Psoas muscle (tissue), 8 donors: ENCODE measurements around the gene PRR32. TPM values are rescaled to one million over a fixed set of nuclear protein-coding genes. Genes with fewer than 3 reads are reported as not detected.
"Not testable (repeated sequence)": the region's sequence is repeated elsewhere in the genome, so short reads cannot be mapped to it uniquely, and the experiment has no call there.

ENCODE experiments used
- ATAC-seq, 4 donors: fragments of 200-7000 bp; cut with Tn5 transposase; one replicate each; pipeline ENCODE4 v1.9.1; 2020; ENCODE audit warnings: moderate library complexity in 3 of 4, mild to moderate bottlenecking in 2 of 4
- DNase-seq, 2 donors: peaks; one replicate each; pipeline ENCODE4 v3.0.0-alpha.2; 2020
- H3K27ac ChIP-seq: fragments of 200-600 bp; one replicate; pipeline ENCODE4 v1.8.0; 2022
- H3K27me3 ChIP-seq, 3 donors: fragments of 200-600 bp in 1 of 3; one replicate each; pipeline versions ENCODE4 v1.6.1 to v1.8.0; 2013 to 2022; ENCODE audit warnings: low read length in 2 of 3, mild to moderate bottlenecking in 2 of 3, moderate library complexity in 1 of 3; ENCODE audit not compliant: insufficient read depth in 3 of 3
- H3K36me3 ChIP-seq, 2 donors: fragments of 200-600 bp in 1 of 2; one replicate each; pipeline versions ENCODE4 v1.6.1 to v1.8.0; 2013 to 2022; ENCODE audit warnings: low read depth in 1 of 2, mild to moderate bottlenecking in 1 of 2, moderate library complexity in 1 of 2; ENCODE audit not compliant: insufficient read depth in 1 of 2
- H3K4me1 ChIP-seq: fragments of 200-600 bp; one replicate; pipeline ENCODE4 v1.8.0; 2022
- H3K4me3 ChIP-seq: fragments of 200-600 bp; one replicate; pipeline ENCODE4 v1.8.0; 2022; ENCODE audit warnings: mild to moderate bottlenecking
- H3K9me3 ChIP-seq: fragments of 200-600 bp; one replicate; pipeline ENCODE4 v1.8.0; 2022
- WGBS, 3 donors: extraction: QIAGEN DNeasy Blood & Tissue Kit; methylation state at CpG; one replicate each; pipeline versions ENCODE4 v1.1.6 to v1.1.7; 2013; 5-methylcytosine and 5-hydroxymethylcytosine counted together
- intact Hi-C, 2 donors: fragments of 100-400 bp; cut with DNase I; formaldehyde crosslinking; loops; one replicate each; pipeline versions ENCODE4 v1.11.0 to v1.14.2; 2022
- long read RNA-seq, 2 donors: library from polyadenylated mRNA; unstranded; transcript quantifications; one replicate each; pipeline ENCODE4 v2.0.0, GENCODE V29; 2021
- polyA plus RNA-seq, 3 donors: library from polyadenylated mRNA; stranded (reverse); fragments of 200-250 nt; gene quantifications; one replicate each; pipeline ENCODE4 v1.2.3, GENCODE V29; 2013
- total RNA-seq, 4 donors: library from RNA; stranded (reverse); fragmentation: NEBNext Ultra II Directional in 2 of 4; extraction: Animal tissue kit (Norgen Biotek cat#: 25700) in 2 of 4; gene quantifications; one replicate each; pipeline versions ENCODE4 v1.2.1 to v1.2.4, GENCODE V29; 2021 to 2023
- TF ChIP-seq, protein P1 (sequence below): fragments of 200-600 bp; IDR thresholded peaks from one replicate; pipeline ENCODE4 v1.8.0; 2022; ENCODE audit warnings: antibody characterized with exemption
- donor health status: healthy with polysubstance abuse.
- donor health status: DM: no; HTN: no; CAD: no; lungs with moderate emphysema.
- donor health status: Bipolar disorder and iron deficiency.
- donor health status: healthy.
- donor health status: DM: yes; HTN: yes; CAD: no.
- donor health status: DM: no; HTN: no; CAD: no.
- donor health status: DM: no; HTN: no; CAD: no.
- donor health status: DM: yes; HTN: yes; CAD: no.

Gene PRR32, protein sequence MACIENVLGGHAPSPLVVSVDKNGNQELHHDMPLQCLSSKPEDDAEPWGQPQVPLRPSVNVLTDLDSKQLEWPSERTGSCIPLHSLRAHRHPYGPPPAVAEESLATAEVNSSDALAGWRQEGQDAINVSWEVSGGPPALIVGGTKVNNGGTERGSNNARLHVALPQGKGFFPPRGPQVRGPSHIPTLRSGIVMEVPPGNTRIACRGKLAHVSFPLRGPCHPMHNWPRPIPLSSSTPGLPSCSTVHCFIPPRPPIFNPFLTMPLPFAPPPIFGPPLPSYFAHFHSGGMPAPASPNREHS
- 1 to 10 TPM in 2 of 4 donors, not detected in 2; 2.4 to 7.9 TPM for total RNA-seq
- polyA plus RNA-seq, result not detected
- long read RNA-seq, donor 1, result 0 reads
- long read RNA-seq, donor 2, result 0 reads

DNA sequence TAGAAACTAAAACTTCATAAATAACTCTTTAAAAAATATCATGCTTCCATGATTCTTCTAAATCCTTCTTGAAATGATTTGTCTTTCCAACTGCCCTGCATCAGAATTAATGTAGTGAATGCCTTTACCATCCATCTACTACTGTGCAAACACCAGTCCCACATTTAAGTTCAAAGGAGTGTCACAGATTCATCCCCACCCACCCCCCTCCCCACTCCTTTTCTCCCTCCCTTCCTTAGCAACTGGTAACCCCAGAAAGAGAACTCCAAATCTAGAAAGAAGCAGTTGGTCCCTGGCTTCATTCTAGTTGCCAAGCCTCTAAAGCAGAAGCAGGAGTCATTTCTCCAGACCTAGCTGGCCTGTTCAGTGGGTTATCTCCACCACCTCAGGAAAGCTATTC lies at the start of gene PRR32:
PRR32 (plus strand) TSS at position 301 of the 400 bp plus-strand sequence. CDS start 115 bp downstream, outside the sequence.
- TF ChIP-seq, protein P1, sequence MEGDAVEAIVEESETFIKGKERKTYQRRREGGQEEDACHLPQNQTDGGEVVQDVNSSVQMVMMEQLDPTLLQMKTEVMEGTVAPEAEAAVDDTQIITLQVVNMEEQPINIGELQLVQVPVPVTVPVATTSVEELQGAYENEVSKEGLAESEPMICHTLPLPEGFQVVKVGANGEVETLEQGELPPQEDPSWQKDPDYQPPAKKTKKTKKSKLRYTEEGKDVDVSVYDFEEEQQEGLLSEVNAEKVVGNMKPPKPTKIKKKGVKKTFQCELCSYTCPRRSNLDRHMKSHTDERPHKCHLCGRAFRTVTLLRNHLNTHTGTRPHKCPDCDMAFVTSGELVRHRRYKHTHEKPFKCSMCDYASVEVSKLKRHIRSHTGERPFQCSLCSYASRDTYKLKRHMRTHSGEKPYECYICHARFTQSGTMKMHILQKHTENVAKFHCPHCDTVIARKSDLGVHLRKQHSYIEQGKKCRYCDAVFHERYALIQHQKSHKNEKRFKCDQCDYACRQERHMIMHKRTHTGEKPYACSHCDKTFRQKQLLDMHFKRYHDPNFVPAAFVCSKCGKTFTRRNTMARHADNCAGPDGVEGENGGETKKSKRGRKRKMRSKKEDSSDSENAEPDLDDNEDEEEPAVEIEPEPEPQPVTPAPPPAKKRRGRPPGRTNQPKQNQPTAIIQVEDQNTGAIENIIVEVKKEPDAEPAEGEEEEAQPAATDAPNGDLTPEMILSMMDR, result no peak
- Histone ChIP-seq H3K9me3 (no peaks in the 10 kb centered on the region), H3K27ac (no peak within 1 kb of the TSS), H3K27me3 (no peaks in the 10 kb centered on the region), H3K4me1 (no peaks in the 10 kb centered on the region), H3K36me3 (no peaks in the 10 kb centered on the region), H3K4me3 (no peak within 1 kb of the TSS)
- ATAC-seq (no peak), DNase-seq (no peak)
- intact Hi-C loops, result no loop called here

DNA sequence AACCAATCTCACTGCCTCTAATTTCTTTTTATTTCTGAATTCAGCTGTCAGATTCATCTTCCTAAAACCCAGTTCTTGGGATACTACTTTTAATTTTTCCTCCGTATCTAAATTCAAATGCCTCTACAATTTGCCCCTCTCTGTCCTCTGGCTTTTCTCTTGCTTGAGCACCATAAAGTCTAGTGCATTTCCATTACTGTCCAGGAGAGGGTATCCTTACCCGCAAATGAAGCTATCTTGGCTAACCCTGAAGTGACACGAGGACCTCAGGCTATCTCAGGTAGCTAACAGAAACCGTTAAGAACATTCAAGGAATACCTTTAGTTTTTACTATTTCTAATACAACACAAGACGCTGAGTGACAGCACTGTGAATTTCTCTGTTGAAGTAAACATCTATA lies 49.4 kb upstream of the PRR32 start:
- no peaks in the 10 kb centered on the region for H3K36me3 ChIP-seq
- no peak for ATAC-seq
- no peaks in the 10 kb centered on the region for H3K27me3 ChIP-seq
- H3K9me3 ChIP-seq, result peaks cover 3% of the 10 kb centered on the region
- WGBS, 3 donors, result 17 to 22% (median 18%) methylated on average over 5 of the region's 5 CpGs
- H3K27ac ChIP-seq, result no peak overlapping the region
- no peak for DNase-seq
- no peaks in the 10 kb centered on the region for H3K4me1 ChIP-seq
- intact Hi-C loops, result no loop called here
- H3K4me3 ChIP-seq, result no peak overlapping the region
- TF ChIP-seq, protein P1, result peak; percentile 38

DNA sequence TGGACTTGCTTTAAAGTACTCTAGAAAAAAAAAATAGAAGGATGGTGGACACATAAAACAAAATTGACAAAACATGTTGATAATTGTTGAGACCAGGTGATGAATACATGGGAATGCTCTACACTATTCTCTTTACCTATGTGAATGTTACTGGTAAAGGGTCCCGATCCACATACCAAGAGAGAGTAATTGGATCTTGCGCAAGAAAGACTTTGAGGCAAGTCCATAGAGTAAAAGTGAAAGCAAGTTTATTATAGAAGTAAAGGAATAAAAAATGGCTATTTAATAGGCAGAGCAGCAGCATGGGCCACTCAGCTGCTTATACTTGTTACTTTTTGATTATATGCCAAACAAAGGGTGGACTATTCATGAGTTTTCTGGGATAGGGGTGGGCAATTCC lies 34.0 kb upstream of the PRR32 start:
- H3K27ac ChIP-seq, result no peak overlapping the region
- WGBS, 3 donors, result 93 to 95% (median 94%) methylated on average over 2 of the region's 2 CpGs
- DNase-seq (no peak), ATAC-seq (no peak)
- H3K27me3 ChIP-seq, result no peaks in the 10 kb centered on the region
- H3K9me3 ChIP-seq, result no peaks in the 10 kb centered on the region
- TF ChIP-seq, protein P1, result no peak
- intact Hi-C loops, result no loop called here
- no peaks in the 10 kb centered on the region for H3K36me3 ChIP-seq
- H3K4me3 ChIP-seq, result no peak overlapping the region
- no peaks in the 10 kb centered on the region for H3K4me1 ChIP-seq

DNA sequence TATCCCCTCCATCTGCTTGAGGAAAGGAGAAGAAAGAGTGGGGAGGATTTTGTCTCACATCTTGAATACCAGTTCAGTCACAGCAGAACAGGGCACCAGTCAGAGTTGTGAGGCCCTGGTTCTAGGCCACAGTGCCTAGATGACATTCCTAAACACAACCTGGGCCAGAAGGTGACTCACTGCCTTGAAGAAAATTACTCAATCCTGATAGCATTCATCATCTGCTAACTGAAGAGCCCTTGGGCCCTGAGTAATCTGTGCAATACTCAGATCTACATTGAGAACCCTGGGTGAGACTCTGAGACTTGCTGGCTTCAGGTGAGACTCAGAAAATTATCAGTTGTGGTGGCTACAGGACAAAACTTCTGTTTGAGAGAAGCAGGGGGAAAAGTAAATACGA lies 20.5 kb upstream of the PRR32 start:
- no peak for DNase-seq
- H3K36me3 ChIP-seq, result no peaks in the 10 kb centered on the region
- no peaks in the 10 kb centered on the region for H3K4me1 ChIP-seq
- H3K9me3 ChIP-seq, result no peaks in the 10 kb centered on the region
- 52 to 78% (median 69%) methylated on average over 1 of the region's 1 CpG for WGBS, 3 donors
- TF ChIP-seq, protein P1, result no peak
- ATAC-seq, result peak in 1 of 4 donors; percentile 53
- H3K4me3 ChIP-seq, result no peak overlapping the region
- H3K27me3 ChIP-seq, result no peaks in the 10 kb centered on the region
- no peak overlapping the region for H3K27ac ChIP-seq
- intact Hi-C loops, result no loop called here

DNA sequence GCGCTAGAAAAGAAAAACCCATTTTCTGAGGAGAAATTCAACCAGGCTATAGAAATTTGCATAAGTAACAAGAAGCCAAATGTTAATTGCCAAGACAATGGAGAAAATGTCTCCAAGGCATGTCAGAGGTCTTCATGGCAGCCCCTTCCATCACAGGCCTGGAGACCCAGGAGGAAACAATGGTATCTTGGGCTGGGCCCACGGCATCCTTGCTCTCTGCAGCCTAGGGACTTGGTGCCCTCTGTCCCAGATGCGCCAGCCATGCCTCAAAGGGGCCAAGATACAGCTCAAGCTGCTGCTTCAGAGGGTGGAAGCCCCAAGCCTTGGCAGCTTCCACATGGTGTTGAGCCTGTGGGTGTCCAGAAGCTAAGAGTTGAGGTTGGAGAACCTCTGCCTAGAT lies 12.7 kb upstream of the PRR32 start:
- ATAC-seq, DNase-seq, intact Hi-C loops, H3K27me3 ChIP-seq, H3K4me1 ChIP-seq, H3K27ac ChIP-seq, H3K9me3 ChIP-seq, H3K36me3 ChIP-seq, H3K4me3 ChIP-seq: not testable (repeated sequence)
- WGBS, 3 donors, result 73 to 75% (median 74%) methylated on average over 3 of the region's 3 CpGs
